ENCODE measurements around the gene ZRANB3. TPM values are rescaled to one million over a fixed set of nuclear protein-coding genes. Genes with fewer than 3 reads are reported as not detected.
"Not testable (repeated sequence)": the region's sequence is repeated elsewhere in the genome, so short reads cannot be mapped to it uniquely, and the experiment has no call there.

ZRANB3 gene
- polyA plus RNA-seq, 1 donor: 3.8 TPM

GRCh38 chr2:135093670-135094330 lies 437.2 kb downstream of the ZRANB3 start:
- H3K36me3 ChIP-seq (ENCODE audit: control insufficient read depth, insufficient read depth, low read length): peaks cover 11% of the 10 kb centered on the region
- H3K4me3 ChIP-seq (ENCODE audit: low read length): no peak overlapping the region
- no peaks in the 10 kb centered on the region for H3K27me3 ChIP-seq (ENCODE audit: control insufficient read depth, insufficient read depth, low read length)
- DNase-seq: peak; percentile 73 to 88
- H3K27ac ChIP-seq (ENCODE audit: low read length): peak overlapping the region; percentile 17
- peaks cover 5% of the 10 kb centered on the region for H3K9me3 ChIP-seq (ENCODE audit: control insufficient read depth, low read depth, low read length)
- WGBS (ENCODE audit: insufficient coverage, low lambda C conversion rate): no CpG with 5 or more reads among the region's 3 CpGs
- peaks cover 21% of the 10 kb centered on the region for H3K4me1 ChIP-seq (ENCODE audit: control insufficient read depth, insufficient read depth, low read length)

GRCh38 chr2:135093193-135093592 lies 437.8 kb downstream of the ZRANB3 start:
- H3K9me3 ChIP-seq (ENCODE audit: control insufficient read depth, low read depth, low read length): peaks cover 5% of the 10 kb centered on the region
- H3K4me1 ChIP-seq (ENCODE audit: control insufficient read depth, insufficient read depth, low read length): peaks cover 21% of the 10 kb centered on the region
- no peak overlapping the region for H3K4me3 ChIP-seq (ENCODE audit: low read length)
- DNase-seq: no peak
- no peaks in the 10 kb centered on the region for H3K27me3 ChIP-seq (ENCODE audit: control insufficient read depth, insufficient read depth, low read length)
- peak overlapping the region; percentile 17 for H3K27ac ChIP-seq (ENCODE audit: low read length)
- H3K36me3 ChIP-seq (ENCODE audit: control insufficient read depth, insufficient read depth, low read length): peaks cover 11% of the 10 kb centered on the region

- 100% methylated on average over 1 of the region's 1 CpG for WGBS (ENCODE audit: insufficient coverage, low lambda C conversion rate)
- DNase-seq: peak in 1 of 2 donors; percentile 24
These were observed 439.3 kb downstream of the ZRANB3 start for GRCh38 chr2:135091681-135092080.

GRCh38 chr2:135089597-135089996 lies 441.4 kb downstream of the ZRANB3 start:
- 100% methylated on average over 1 of the region's 4 CpGs for WGBS (ENCODE audit: insufficient coverage, low lambda C conversion rate)

More at GRCh38 chr2:135091681-135092080, 439.3 kb downstream of the ZRANB3 start:
- H3K4me1 ChIP-seq (ENCODE audit: control insufficient read depth, insufficient read depth, low read length): peaks cover 21% of the 10 kb centered on the region
- no peaks in the 10 kb centered on the region for H3K27me3 ChIP-seq (ENCODE audit: control insufficient read depth, insufficient read depth, low read length)
- H3K36me3 ChIP-seq (ENCODE audit: control insufficient read depth, insufficient read depth, low read length): peaks cover 6% of the 10 kb centered on the region
- peaks cover 5% of the 10 kb centered on the region for H3K9me3 ChIP-seq (ENCODE audit: control insufficient read depth, low read depth, low read length)
- no peak overlapping the region for H3K27ac ChIP-seq (ENCODE audit: low read length)
- H3K4me3 ChIP-seq (ENCODE audit: low read length): no peak overlapping the region

More at GRCh38 chr2:135089597-135089996, 441.4 kb downstream of the ZRANB3 start:
- H3K27me3 ChIP-seq (ENCODE audit: control insufficient read depth, insufficient read depth, low read length); H3K9me3 ChIP-seq (ENCODE audit: control insufficient read depth, low read depth, low read length); H3K36me3 ChIP-seq (ENCODE audit: control insufficient read depth, insufficient read depth, low read length); H3K27ac ChIP-seq (ENCODE audit: low read length); H3K4me3 ChIP-seq (ENCODE audit: low read length); DNase-seq: not testable (repeated sequence)
- H3K4me1 ChIP-seq (ENCODE audit: control insufficient read depth, insufficient read depth, low read length): peaks cover 21% of the 10 kb centered on the region

Other genes with a start within 250 kb of the ZRANB3 start
- 23.5 TPM for gene R3HDM1, start 266 bp upstream of the ZRANB3 start, polyA plus RNA-seq
- gene UBXN4, start 210.6 kb upstream of the ZRANB3 start, polyA plus RNA-seq: 129 TPM

Measured in large intestine (tissue), 3 donors.